WTC11 (cell line): ENCODE measurements around the gene CCL22.

Experiments used
- CBFB ChIP-seq: sonication (generic); formaldehyde crosslinking; IDR thresholded peaks from 2 replicates; pipeline ENCODE4 v1.8.1; 2022; ENCODE audit warnings: mild to moderate bottlenecking, low read depth, missing genetic modification reagents
- CREB1 ChIP-seq: sonication (generic); formaldehyde crosslinking; IDR thresholded peaks from 2 replicates; pipeline ENCODE4 v1.8.0; 2023; ENCODE audit warnings: mild to moderate bottlenecking, missing genetic modification reagents
- EMX1 ChIP-seq: fragments of 250-450 bp; sonication (Bioruptor Pico); IDR thresholded peaks from 2 replicates; pipeline ENCODE4 v1.8.0; 2021; ENCODE audit warnings: mild to moderate bottlenecking
- KAT7 ChIP-seq: sonication (generic); formaldehyde crosslinking; IDR thresholded peaks from 2 replicates; pipeline ENCODE4 v1.8.1; 2023; ENCODE audit warnings: missing genetic modification reagents, mild to moderate bottlenecking, borderline replicate concordance
- SP1 ChIP-seq: sonication (generic); formaldehyde crosslinking; conservative IDR thresholded peaks from 2 replicates; pipeline ENCODE4 v1.8.1; 2022; ENCODE audit warnings: missing genetic modification reagents
- ZNF317 ChIP-seq: sonication (generic); formaldehyde crosslinking; IDR thresholded peaks from 2 replicates; pipeline ENCODE4 v1.8.1; 2023; ENCODE audit warnings: low read depth, mild to moderate bottlenecking, moderate library complexity, missing genetic modification reagents, borderline replicate concordance
- TF ChIP-seq, protein P1 (sequence below): fragments of 200-600 bp; IDR thresholded peaks from 2 replicates; pipeline ENCODE4 v1.8.0; 2022; ENCODE audit warnings: antibody characterized with exemption
- TF ChIP-seq, protein P2 (sequence below): sonication (generic); formaldehyde crosslinking; IDR thresholded peaks from 2 replicates; pipeline ENCODE4 v1.8.1; 2023; ENCODE audit warnings: mild to moderate bottlenecking, missing genetic modification reagents
- TF ChIP-seq, protein P3 (sequence below): sonication (generic); formaldehyde crosslinking; IDR thresholded peaks from 2 replicates; pipeline ENCODE4 v1.8.1; 2022; ENCODE audit warnings: mild to moderate bottlenecking, moderate library complexity, missing genetic modification reagents
- TF ChIP-seq, protein P4 (sequence below): sonication (generic); formaldehyde crosslinking; IDR thresholded peaks from 2 replicates; pipeline ENCODE4 v1.8.0; 2022; ENCODE audit warnings: mild to moderate bottlenecking, missing genetic modification reagents

GRCh38 chr16:57403965-57404817, 45.6 kb downstream of the CCL22 start, which contains the start of gene CCL17:
- TF ChIP-seq SP1 (CRISPR knock-in tag) (no peak), EMX1 (CRISPR knock-in tag) (no peak), CREB1 (CRISPR knock-in tag) (no peak), ZNF317 (CRISPR knock-in tag) (no peak), KAT7 (no peak), CBFB (CRISPR knock-in tag) (no peak)
- TF ChIP-seq, protein P1, sequence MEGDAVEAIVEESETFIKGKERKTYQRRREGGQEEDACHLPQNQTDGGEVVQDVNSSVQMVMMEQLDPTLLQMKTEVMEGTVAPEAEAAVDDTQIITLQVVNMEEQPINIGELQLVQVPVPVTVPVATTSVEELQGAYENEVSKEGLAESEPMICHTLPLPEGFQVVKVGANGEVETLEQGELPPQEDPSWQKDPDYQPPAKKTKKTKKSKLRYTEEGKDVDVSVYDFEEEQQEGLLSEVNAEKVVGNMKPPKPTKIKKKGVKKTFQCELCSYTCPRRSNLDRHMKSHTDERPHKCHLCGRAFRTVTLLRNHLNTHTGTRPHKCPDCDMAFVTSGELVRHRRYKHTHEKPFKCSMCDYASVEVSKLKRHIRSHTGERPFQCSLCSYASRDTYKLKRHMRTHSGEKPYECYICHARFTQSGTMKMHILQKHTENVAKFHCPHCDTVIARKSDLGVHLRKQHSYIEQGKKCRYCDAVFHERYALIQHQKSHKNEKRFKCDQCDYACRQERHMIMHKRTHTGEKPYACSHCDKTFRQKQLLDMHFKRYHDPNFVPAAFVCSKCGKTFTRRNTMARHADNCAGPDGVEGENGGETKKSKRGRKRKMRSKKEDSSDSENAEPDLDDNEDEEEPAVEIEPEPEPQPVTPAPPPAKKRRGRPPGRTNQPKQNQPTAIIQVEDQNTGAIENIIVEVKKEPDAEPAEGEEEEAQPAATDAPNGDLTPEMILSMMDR, result no peak
- TF ChIP-seq, protein P2, sequence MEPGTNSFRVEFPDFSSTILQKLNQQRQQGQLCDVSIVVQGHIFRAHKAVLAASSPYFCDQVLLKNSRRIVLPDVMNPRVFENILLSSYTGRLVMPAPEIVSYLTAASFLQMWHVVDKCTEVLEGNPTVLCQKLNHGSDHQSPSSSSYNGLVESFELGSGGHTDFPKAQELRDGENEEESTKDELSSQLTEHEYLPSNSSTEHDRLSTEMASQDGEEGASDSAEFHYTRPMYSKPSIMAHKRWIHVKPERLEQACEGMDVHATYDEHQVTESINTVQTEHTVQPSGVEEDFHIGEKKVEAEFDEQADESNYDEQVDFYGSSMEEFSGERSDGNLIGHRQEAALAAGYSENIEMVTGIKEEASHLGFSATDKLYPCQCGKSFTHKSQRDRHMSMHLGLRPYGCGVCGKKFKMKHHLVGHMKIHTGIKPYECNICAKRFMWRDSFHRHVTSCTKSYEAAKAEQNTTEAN (CRISPR knock-in tag), result no peak
- TF ChIP-seq, protein P3, sequence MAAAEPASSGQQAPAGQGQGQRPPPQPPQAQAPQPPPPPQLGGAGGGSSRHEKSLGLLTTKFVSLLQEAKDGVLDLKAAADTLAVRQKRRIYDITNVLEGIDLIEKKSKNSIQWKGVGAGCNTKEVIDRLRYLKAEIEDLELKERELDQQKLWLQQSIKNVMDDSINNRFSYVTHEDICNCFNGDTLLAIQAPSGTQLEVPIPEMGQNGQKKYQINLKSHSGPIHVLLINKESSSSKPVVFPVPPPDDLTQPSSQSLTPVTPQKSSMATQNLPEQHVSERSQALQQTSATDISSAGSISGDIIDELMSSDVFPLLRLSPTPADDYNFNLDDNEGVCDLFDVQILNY, result no peak
- TF ChIP-seq, protein P4, sequence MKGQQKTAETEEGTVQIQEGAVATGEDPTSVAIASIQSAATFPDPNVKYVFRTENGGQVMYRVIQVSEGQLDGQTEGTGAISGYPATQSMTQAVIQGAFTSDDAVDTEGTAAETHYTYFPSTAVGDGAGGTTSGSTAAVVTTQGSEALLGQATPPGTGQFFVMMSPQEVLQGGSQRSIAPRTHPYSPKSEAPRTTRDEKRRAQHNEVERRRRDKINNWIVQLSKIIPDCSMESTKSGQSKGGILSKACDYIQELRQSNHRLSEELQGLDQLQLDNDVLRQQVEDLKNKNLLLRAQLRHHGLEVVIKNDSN, result no peak
